Mesenchymal stem cell (in vitro differentiated cells and primary cell): Measurements from ENCODE around the gene BCL2L12.

Experiments
- DNase-seq: peaks from one replicate; pipeline ENCODE4 v3.0.0-alpha.2; 2013
- H2AFZ ChIP-seq: one replicate; pipeline ENCODE4 v1.6.1; 2013; ENCODE audit warnings: low read depth, mild to moderate bottlenecking, control low read depth, inconsistent platforms, low read length, moderate library complexity
- H2AK5ac ChIP-seq: 2 replicates; pipeline ENCODE4 v1.6.1; 2013; ENCODE audit warnings: low read length, moderate library complexity, mild to moderate bottlenecking, inconsistent platforms; ENCODE audit not compliant: severe bottlenecking
- H2BK120ac ChIP-seq: one replicate; pipeline ENCODE4 v1.6.1; 2013; ENCODE audit warnings: low read depth, mild to moderate bottlenecking, inconsistent platforms, low read length, moderate library complexity
- H2BK12ac ChIP-seq, 2 experiments: one replicate each; pipeline ENCODE4 v1.6.1; 2013; ENCODE audit warnings: inconsistent platforms in 2 of 2, low read length in 2 of 2, mild to moderate bottlenecking in 2 of 2, moderate library complexity in 2 of 2, control low read depth in 1 of 2
- H2BK15ac ChIP-seq: one replicate; pipeline ENCODE4 v1.6.1; 2013; ENCODE audit warnings: mild to moderate bottlenecking, low read depth, inconsistent platforms; ENCODE audit not compliant: poor library complexity, severe bottlenecking
- H2BK5ac ChIP-seq: 2 replicates; pipeline ENCODE4 v1.6.1; 2013; ENCODE audit warnings: low read depth, mild to moderate bottlenecking, low read length, control low read depth, inconsistent platforms; ENCODE audit not compliant: poor library complexity, severe bottlenecking
- H3K14ac ChIP-seq, 2 experiments: one replicate each; pipeline ENCODE4 v1.6.1; 2013; ENCODE audit warnings: inconsistent platforms in 2 of 2, low read length in 2 of 2, control low read depth in 1 of 2, mild to moderate bottlenecking in 1 of 2, moderate library complexity in 1 of 2
- H3K18ac ChIP-seq, 2 experiments: one replicate each; pipeline ENCODE4 v1.6.1; 2013; ENCODE audit warnings: inconsistent platforms in 2 of 2, low read length in 2 of 2, control low read depth in 1 of 2, low read depth in 1 of 2, mild to moderate bottlenecking in 1 of 2
- H3K23ac ChIP-seq, 2 experiments: one replicate each; pipeline ENCODE4 v1.6.1; 2013; ENCODE audit warnings: inconsistent platforms in 2 of 2, low read length in 2 of 2, mild to moderate bottlenecking in 2 of 2, moderate library complexity in 2 of 2, control low read depth in 1 of 2
- H3K27ac ChIP-seq: 2 replicates; pipeline ENCODE4 v1.5.1; 2013; ENCODE audit warnings: mild to moderate bottlenecking, moderate library complexity, low read length, control low read depth, inconsistent platforms; ENCODE audit not compliant: poor library complexity, severe bottlenecking
- H3K27me3 ChIP-seq, 2 experiments: 2 replicates each; pipeline versions ENCODE4 v1.6.1 to v1.7.0; 2013; ENCODE audit warnings: low read length in 2 of 2, mild to moderate bottlenecking in 2 of 2, moderate library complexity in 2 of 2, control low read depth in 1 of 2, inconsistent platforms in 1 of 2; ENCODE audit not compliant: control insufficient read depth in 1 of 2, insufficient read depth in 1 of 2
- H3K36me3 ChIP-seq, 2 experiments: 2 replicates each; pipeline versions ENCODE4 v1.6.1 to v1.7.0; 2013; ENCODE audit warnings: low read length in 2 of 2, control low read depth in 1 of 2, inconsistent platforms in 1 of 2, low read depth in 1 of 2, mild to moderate bottlenecking in 1 of 2; ENCODE audit not compliant: insufficient read depth in 2 of 2, control insufficient read depth in 1 of 2
- H3K4ac ChIP-seq, 2 experiments: one replicate each; pipeline ENCODE4 v1.6.1; 2013; ENCODE audit warnings: inconsistent platforms in 2 of 2, low read length in 2 of 2, mild to moderate bottlenecking in 2 of 2, moderate library complexity in 2 of 2, control low read depth in 1 of 2, low read depth in 1 of 2
- H3K4me1 ChIP-seq: 2 replicates; pipeline ENCODE4 v1.6.1; 2013; ENCODE audit warnings: low read depth, low read length, control low read depth; ENCODE audit not compliant: control insufficient read depth, insufficient read depth
- H3K4me2 ChIP-seq: 2 replicates; pipeline ENCODE4 v1.6.1; 2013; ENCODE audit warnings: low read length, mild to moderate bottlenecking, inconsistent platforms; ENCODE audit not compliant: poor library complexity, severe bottlenecking
- H3K4me3 ChIP-seq, 2 experiments: 2 replicates each; pipeline versions ENCODE4 v1.5.1 to v1.7.0; 2013; ENCODE audit warnings: low read length in 2 of 2, mild to moderate bottlenecking in 2 of 2, control low read depth in 1 of 2, low read depth in 1 of 2; ENCODE audit not compliant: insufficient read depth in 1 of 2
- H3K79me1 ChIP-seq: replicated peaks from 2 replicates; pipeline ENCODE4 v1.6.1; 2013; ENCODE audit warnings: mild to moderate bottlenecking, control low read depth, low read length, inconsistent platforms; ENCODE audit not compliant: poor library complexity, severe bottlenecking
- H3K9ac ChIP-seq: 2 replicates; pipeline ENCODE4 v1.7.0; 2013; ENCODE audit warnings: mild to moderate bottlenecking, low read length, moderate library complexity
- H3K9me3 ChIP-seq: 2 replicates; pipeline ENCODE4 v1.7.0; 2013; ENCODE audit warnings: mild to moderate bottlenecking, low read length; ENCODE audit not compliant: control insufficient read depth
- H4K8ac ChIP-seq: one replicate; pipeline ENCODE4 v1.6.1; 2013; ENCODE audit warnings: inconsistent platforms, mild to moderate bottlenecking, low read length, moderate library complexity
- H4K91ac ChIP-seq: one replicate; pipeline ENCODE4 v1.6.1; 2013; ENCODE audit warnings: mild to moderate bottlenecking, low read length, inconsistent platforms
- WGBS: methylation state at CpG from one replicate; pipeline ENCODE4 v1.1.7; 2013; ENCODE audit warnings: mixed read lengths; 5-methylcytosine and 5-hydroxymethylcytosine counted together

The BCL2L12 gene

DNA sequence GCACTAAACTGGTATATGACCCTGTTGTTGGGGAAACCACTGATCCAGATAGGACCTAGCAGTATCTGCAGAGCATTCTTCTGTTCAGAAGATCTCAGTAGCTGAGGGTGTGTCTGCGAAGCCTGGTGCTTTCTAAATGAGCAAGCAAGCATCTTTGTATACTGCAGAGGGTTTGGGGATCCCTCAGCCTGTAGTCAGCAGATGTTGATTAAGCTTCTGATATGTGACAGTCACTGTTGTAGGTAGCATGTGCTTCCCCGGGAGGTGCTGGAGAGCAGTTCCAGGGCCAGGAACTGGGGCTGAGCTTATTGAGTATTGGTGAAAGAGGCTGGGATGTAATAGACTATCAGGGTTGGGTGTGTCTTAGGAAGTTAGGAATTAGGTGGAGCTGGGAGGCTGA lies 22.3 kb upstream of the BCL2L12 start:
- DNase-seq, result no peak
- no peak overlapping the region for H2BK5ac ChIP-seq
- no peak overlapping the region for H2AK5ac ChIP-seq
- no peak overlapping the region for H4K8ac ChIP-seq
- peak overlapping the region in 1 of 2 experiments; percentile 100 for H3K4me3 ChIP-seq
- peak overlapping the region; percentile 100 for H3K9ac ChIP-seq
- H3K23ac ChIP-seq, result no peak overlapping the region
- no peaks in the 10 kb centered on the region for H3K27me3 ChIP-seq
- no peak overlapping the region for H2BK120ac ChIP-seq
- WGBS, result 85% methylated on average over 2 of the region's 2 CpGs
- peaks cover 10% of the 10 kb centered on the region for H3K79me1 ChIP-seq
- H3K4ac ChIP-seq, result no peak overlapping the region
- H3K4me2 ChIP-seq, result peak overlapping the region; percentile 58
- H3K27ac ChIP-seq, result no peak overlapping the region
- peaks cover 36% of the 10 kb centered on the region in 2 experiments for H3K36me3 ChIP-seq
- no peak overlapping the region for H3K14ac ChIP-seq
- no peak overlapping the region for H2BK15ac ChIP-seq
- H3K9me3 ChIP-seq, result no peaks in the 10 kb centered on the region
- no peak overlapping the region for H4K91ac ChIP-seq
- no peak overlapping the region for H2AFZ ChIP-seq
- no peak overlapping the region for H3K18ac ChIP-seq
- H3K4me1 ChIP-seq, result peaks cover 25% of the 10 kb centered on the region
- H2BK12ac ChIP-seq, result peak overlapping the region in 1 of 2 experiments; percentile 19

DNA sequence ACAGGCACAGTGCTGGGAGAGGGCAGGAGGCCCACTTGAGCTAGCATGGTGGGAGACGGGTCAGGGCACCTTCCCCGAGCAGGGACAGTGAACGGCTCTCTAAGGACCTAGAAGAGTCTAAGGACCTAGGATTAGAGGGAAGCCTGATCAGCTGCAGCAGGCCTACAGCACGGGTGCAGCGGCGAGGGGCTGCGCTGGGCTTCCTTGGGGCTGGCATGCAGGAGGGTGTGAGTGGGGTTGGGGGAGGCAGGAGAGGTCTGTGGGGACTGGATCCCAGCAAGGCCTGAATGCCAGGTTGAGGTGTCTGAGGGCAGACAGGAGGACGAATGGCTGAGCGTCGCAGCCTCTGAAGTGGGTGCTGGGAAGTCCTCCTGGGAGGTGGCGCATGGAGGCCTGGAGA lies 20.1 kb upstream of the BCL2L12 start:
- H4K91ac ChIP-seq, result no peak overlapping the region
- no peak overlapping the region for H2AFZ ChIP-seq
- peaks cover 51 to 52% of the 10 kb centered on the region in 2 experiments for H3K36me3 ChIP-seq
- no peak overlapping the region for H3K4me3 ChIP-seq
- no peak overlapping the region for H2BK12ac ChIP-seq
- no peak overlapping the region for H2AK5ac ChIP-seq
- H2BK120ac ChIP-seq, result no peak overlapping the region
- H3K14ac ChIP-seq, result no peak overlapping the region
- H3K27ac ChIP-seq, result no peak overlapping the region
- H3K9me3 ChIP-seq, result no peaks in the 10 kb centered on the region
- H3K4me1 ChIP-seq, result peaks cover 18% of the 10 kb centered on the region
- no peak overlapping the region for H2BK5ac ChIP-seq
- no peak overlapping the region for H2BK15ac ChIP-seq
- WGBS, result 97% methylated on average over 11 of the region's 11 CpGs
- H3K9ac ChIP-seq, result peak overlapping the region; percentile 51
- no peak overlapping the region for H3K4me2 ChIP-seq
- H3K79me1 ChIP-seq, result peaks cover 12% of the 10 kb centered on the region
- no peak overlapping the region for H3K4ac ChIP-seq
- H3K27me3 ChIP-seq, result no peaks in the 10 kb centered on the region
- H3K23ac ChIP-seq, result no peak overlapping the region
- H3K18ac ChIP-seq, result no peak overlapping the region
- no peak for DNase-seq
- peak overlapping the region; percentile 19 for H4K8ac ChIP-seq

DNA sequence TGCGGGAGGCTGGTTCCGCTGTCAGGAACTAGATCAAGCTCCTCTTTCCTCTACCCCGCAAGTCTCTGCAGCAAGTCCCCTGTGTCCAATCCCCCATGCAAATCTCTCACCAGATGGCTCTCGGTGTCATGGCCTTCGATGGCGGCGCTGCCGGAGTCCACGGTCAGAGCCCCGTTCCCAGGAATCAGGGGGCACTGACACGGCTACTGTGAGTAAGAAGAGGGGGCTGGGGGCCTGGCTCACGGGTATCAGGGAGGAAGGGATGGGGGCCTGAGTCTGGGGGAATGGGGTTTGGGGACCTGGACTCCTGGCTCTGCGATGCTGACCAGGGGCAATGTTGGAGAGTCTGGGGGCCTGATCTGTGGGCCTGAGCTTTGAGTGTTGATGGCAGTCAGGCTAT lies 19.7 kb upstream of the BCL2L12 start:
- Histone ChIP-seq H2BK120ac (no peak overlapping the region), H3K79me1 (peaks cover 14% of the 10 kb centered on the region), H3K9me3 (no peaks in the 10 kb centered on the region), H4K8ac (no peak overlapping the region), H2BK12ac (no peak overlapping the region), H3K14ac (no peak overlapping the region), H3K9ac (no peak overlapping the region), H3K4me1 (peaks cover 18% of the 10 kb centered on the region), H3K27me3 (no peaks in the 10 kb centered on the region), H2AK5ac (no peak overlapping the region), H3K4ac (no peak overlapping the region), H2BK15ac (no peak overlapping the region), H2AFZ (no peak overlapping the region), H2BK5ac (no peak overlapping the region), H3K4me3 (no peak overlapping the region), H3K4me2 (no peak overlapping the region), H3K23ac (no peak overlapping the region), H4K91ac (no peak overlapping the region), H3K27ac (no peak overlapping the region), H3K36me3 (peaks cover 52 to 55% of the 10 kb centered on the region in 2 experiments), H3K18ac (no peak overlapping the region)
- no peak for DNase-seq
- WGBS, result over 99% methylated on average over 13 of the region's 13 CpGs

DNA sequence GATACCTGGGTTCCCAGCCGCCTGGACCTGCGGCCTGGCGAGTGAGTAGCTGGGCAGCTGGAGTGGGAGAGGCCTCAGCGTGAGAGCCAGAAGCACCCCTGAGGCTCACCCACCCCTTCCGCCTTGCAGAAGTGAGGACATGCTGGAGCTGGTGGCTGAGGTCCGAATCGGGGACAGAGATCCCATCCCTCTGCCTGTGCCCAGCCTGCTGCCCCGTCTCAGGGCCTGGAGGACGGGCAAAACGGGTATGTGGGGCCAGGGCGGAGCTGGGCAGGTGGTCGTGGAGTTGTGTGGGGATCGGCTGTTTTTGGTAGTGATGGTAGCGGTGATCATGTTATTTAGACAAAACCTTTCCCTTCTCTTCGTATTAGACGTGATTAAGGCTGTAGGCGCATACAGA lies 19.1 kb upstream of the BCL2L12 start:
- Histone ChIP-seq H3K23ac (no peak overlapping the region), H3K27me3 (no peaks in the 10 kb centered on the region), H2AFZ (no peak overlapping the region), H3K4ac (no peak overlapping the region), H3K4me2 (no peak overlapping the region), H2AK5ac (no peak overlapping the region), H2BK12ac (no peak overlapping the region), H3K9me3 (no peaks in the 10 kb centered on the region), H2BK5ac (no peak overlapping the region), H3K14ac (no peak overlapping the region), H3K18ac (no peak overlapping the region), H3K27ac (no peak overlapping the region), H2BK120ac (no peak overlapping the region), H3K4me3 (no peak overlapping the region), H3K9ac (no peak overlapping the region), H4K91ac (no peak overlapping the region), H3K36me3 (peaks cover 52 to 61% of the 10 kb centered on the region in 2 experiments), H2BK15ac (no peak overlapping the region), H3K79me1 (peaks cover 17% of the 10 kb centered on the region), H4K8ac (no peak overlapping the region), H3K4me1 (peaks cover 18% of the 10 kb centered on the region)
- no peak for DNase-seq
- 97% methylated on average over 17 of the region's 17 CpGs for WGBS
